Skin epidermis (tissue), 12 donors: Measurements from ENCODE around the gene OR1B1.
"Not testable (repeated sequence)": the region's sequence is repeated elsewhere in the genome, so short reads cannot be mapped to it uniquely, and the experiment has no call there.

ENCODE experiments used
- H3K27ac ChIP-seq, 21 experiments: fragments of 200-600 bp; sonication (generic) in 11 of 21; one replicate each; pipeline ENCODE4 v1.5.0; 2020; ENCODE audit warnings: mild to moderate bottlenecking in 3 of 21, inconsistent platforms in 2 of 21, moderate library complexity in 2 of 21
- H3K4me3 ChIP-seq, 7 experiments: fragments of 200-600 bp; sonication (generic) in 2 of 7; one replicate each; pipeline ENCODE4 v1.5.0; 2020; ENCODE audit warnings: inconsistent platforms in 2 of 7, mild to moderate bottlenecking in 2 of 7, moderate library complexity in 1 of 7

Gene OR1B1

GRCh38 chr9:122657527-122657926, at the start of gene OR1B1:
Gene OR1B1 (minus strand): TSS chr9:122657627.
- H3K4me3 ChIP-seq, result no peak within 1 kb of the TSS
- H3K27ac ChIP-seq, result no peak within 1 kb of the TSS

- H3K27ac ChIP-seq, result no peak overlapping the region
- no peak overlapping the region for H3K4me3 ChIP-seq
These were observed 38.3 kb upstream of the OR1B1 start for GRCh38 chr9:122695696-122696095.

- Histone ChIP-seq H3K27ac (no peak overlapping the region), H3K4me3 (no peak overlapping the region)
These were observed 27.4 kb upstream of the OR1B1 start for GRCh38 chr9:122684851-122685250.

- Histone ChIP-seq H3K4me3 (no peak overlapping the region), H3K27ac (no peak overlapping the region)
These were observed 15.1 kb upstream of the OR1B1 start for GRCh38 chr9:122672481-122672880.

GRCh38 chr9:122661416-122661815, 4.0 kb upstream of the OR1B1 start, which contains the start of gene OR1L1:
Gene OR1L1 (plus strand): TSS chr9:122661716. CDS start chr9:122661716, 0 bp downstream.
- no peak within 1 kb of the TSS for H3K4me3 ChIP-seq
- no peak within 1 kb of the TSS for H3K27ac ChIP-seq

GRCh38 chr9:122656378-122656777, 1.0 kb downstream of the OR1B1 start:
- no peak overlapping the region for H3K27ac ChIP-seq
- no peak overlapping the region for H3K4me3 ChIP-seq

GRCh38 chr9:122642226-122642625, 15.2 kb downstream of the OR1B1 start:
- Histone ChIP-seq H3K4me3 (no peak overlapping the region), H3K27ac (no peak overlapping the region)

- no peak overlapping the region for H3K27ac ChIP-seq
- H3K4me3 ChIP-seq, result no peak overlapping the region
These were observed 37.4 kb downstream of the OR1B1 start for GRCh38 chr9:122619996-122620395.

- Histone ChIP-seq H3K4me3 (no peak within 1 kb of the TSS), H3K27ac (no peak within 1 kb of the TSS)
These were observed 43.1 kb downstream of the OR1B1 start, which contains the start of gene OR1Q1 for GRCh38 chr9:122614362-122614761. Gene OR1Q1 (plus strand): TSS chr9:122614738. CDS start chr9:122614738, 0 bp downstream.

GRCh38 chr9:122609804-122610203, 47.6 kb downstream of the OR1B1 start:
- Histone ChIP-seq H3K4me3 (no peak overlapping the region), H3K27ac (no peak overlapping the region)

- Histone ChIP-seq H3K4me3 (no peak overlapping the region), H3K27ac (no peak overlapping the region)
These were observed 50.8 kb downstream of the OR1B1 start for GRCh38 chr9:122606587-122606986.

- no peak overlapping the region for H3K4me3 ChIP-seq
These were observed 51.7 kb downstream of the OR1B1 start for GRCh38 chr9:122605691-122606090.

GRCh38 chr9:122583284-122583683, 74.1 kb downstream of the OR1B1 start, which contains the start of gene OR1L8:
Gene OR1L8 (minus strand): TSS chr9:122583384. CDS start chr9:122568477, 14,907 bp downstream.
- H3K27ac ChIP-seq, H3K4me3 ChIP-seq: not testable (repeated sequence)

More at GRCh38 chr9:122605691-122606090, 51.7 kb downstream of the OR1B1 start:
- H3K27ac ChIP-seq, result no peak overlapping the region

- Histone ChIP-seq H3K27ac (no peak overlapping the region), H3K4me3 (no peak overlapping the region)
These were observed 77.1 kb downstream of the OR1B1 start for GRCh38 chr9:122580360-122580759.

GRCh38 chr9:122579874-122580273, 77.6 kb downstream of the OR1B1 start:
- Histone ChIP-seq H3K27ac (no peak overlapping the region), H3K4me3 (no peak overlapping the region)
